NB4 (cell line): ENCODE measurements around the gene UTP25.

Experiments used
- CTCF ChIP-seq: IDR thresholded peaks from one replicate; pipeline ENCODE4 v1.5.1; 2012; ENCODE audit warnings: low read depth, low read length
- POLR2A ChIP-seq: IDR thresholded peaks from 2 replicates; pipeline ENCODE4 v1.6.1; 2011; ENCODE audit warnings: mild to moderate bottlenecking; ENCODE audit not compliant: insufficient read length; ENCODE audit errors: extremely low read depth

- TF ChIP-seq CTCF (no peak), POLR2A (no peak)
Measured at GRCh38 chr1:209877087-209877764, 49.5 kb downstream of the UTP25 start.
